IPS-18a (cell line): ENCODE results near the gene BEST1.

Experiments
- H3K27ac ChIP-seq: one replicate; pipeline ENCODE4 v1.5.1; 2013; ENCODE audit warnings: low read length
- H3K27me3 ChIP-seq: one replicate; pipeline ENCODE4 v1.6.1; 2013; ENCODE audit warnings: mild to moderate bottlenecking, low read length; ENCODE audit not compliant: control insufficient read depth, insufficient read depth
- H3K36me3 ChIP-seq: one replicate; pipeline ENCODE4 v1.6.1; 2013; ENCODE audit warnings: low read depth, low read length; ENCODE audit not compliant: control insufficient read depth
- H3K4me1 ChIP-seq: one replicate; pipeline ENCODE4 v1.6.1; 2013; ENCODE audit warnings: low read depth, low read length; ENCODE audit not compliant: control insufficient read depth
- H3K4me3 ChIP-seq: one replicate; pipeline ENCODE4 v1.5.1; 2013; ENCODE audit warnings: low read length
- H3K9ac ChIP-seq: one replicate; pipeline ENCODE4 v1.6.1; 2013; ENCODE audit warnings: mild to moderate bottlenecking, low read length, moderate library complexity
- H3K9me3 ChIP-seq: one replicate; pipeline ENCODE4 v1.6.1; 2013; ENCODE audit warnings: low read depth, low read length; ENCODE audit not compliant: control insufficient read depth

Gene BEST1

DNA sequence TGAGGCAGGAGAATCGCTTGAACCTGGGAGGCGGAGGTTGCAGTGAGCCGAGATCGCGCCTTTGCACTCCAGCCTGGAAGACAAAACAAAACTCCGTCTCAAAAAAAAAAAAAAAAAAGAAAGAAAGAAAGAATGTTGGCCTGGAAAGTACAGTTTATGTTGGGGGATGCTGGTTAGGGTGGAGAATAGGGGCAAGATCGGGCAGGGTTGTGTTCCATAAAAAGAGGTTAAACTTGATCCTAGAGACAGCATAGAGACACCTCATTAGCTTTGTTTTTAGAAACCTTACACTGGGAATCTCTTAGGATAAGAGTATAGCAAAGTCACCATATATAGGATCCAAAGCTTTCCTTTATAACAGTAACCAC lies 19.2 kb downstream of the BEST1 start:
- no peaks in the 10 kb centered on the region for H3K9me3 ChIP-seq
- H3K9ac ChIP-seq = no peak overlapping the region

DNA sequence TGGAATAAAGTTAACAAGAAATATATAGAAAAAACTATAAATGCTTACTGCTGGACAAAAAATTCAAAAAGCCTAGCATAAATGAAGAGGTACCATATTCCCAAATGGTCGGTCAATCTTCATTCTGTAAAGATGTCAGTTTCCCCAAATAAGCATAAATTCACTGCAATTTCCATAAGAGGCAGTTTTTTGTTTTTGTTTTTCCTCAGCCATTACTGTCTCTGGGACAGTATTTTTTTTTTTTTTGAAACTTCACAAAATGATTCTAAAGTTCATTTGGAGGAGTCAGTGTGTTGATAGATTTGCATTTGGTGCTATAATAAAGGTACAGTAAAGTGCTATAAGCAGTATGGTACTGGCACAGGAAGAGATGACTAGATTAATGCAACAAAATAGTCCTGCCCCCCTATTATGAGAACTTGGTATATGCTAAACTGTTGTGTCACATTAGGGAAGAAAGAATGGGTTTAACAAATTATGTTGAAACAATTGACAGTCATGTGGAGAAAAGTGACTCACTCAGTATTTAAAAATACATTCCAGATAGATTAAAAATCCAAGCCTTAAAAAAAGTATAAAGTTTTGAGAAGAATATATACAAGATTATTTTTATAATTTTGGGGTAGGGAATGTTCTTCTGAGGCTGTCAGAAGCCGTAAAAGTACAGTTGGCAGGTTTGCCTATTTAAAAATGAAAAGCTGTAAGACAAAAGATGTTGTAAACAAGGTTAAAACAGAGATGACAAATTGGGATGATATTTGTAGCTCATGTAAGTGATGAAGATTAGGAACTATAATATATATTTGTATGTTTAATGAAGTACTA lies 19.9 kb downstream of the BEST1 start:
- Histone ChIP-seq H3K36me3 (peaks cover 7% of the 10 kb centered on the region), H3K27ac (no peak overlapping the region), H3K4me1 (peaks cover 28% of the 10 kb centered on the region), H3K27me3 (no peaks in the 10 kb centered on the region), H3K9me3 (no peaks in the 10 kb centered on the region), H3K9ac (no peak overlapping the region), H3K4me3 (no peak overlapping the region)

More for the DNA sequence above, 19.2 kb downstream of the BEST1 start:
- no peaks in the 10 kb centered on the region for H3K27me3 ChIP-seq
- peaks cover 14% of the 10 kb centered on the region for H3K36me3 ChIP-seq
- no peak overlapping the region for H3K27ac ChIP-seq
- H3K4me1 ChIP-seq = peaks cover 28% of the 10 kb centered on the region
- H3K4me3 ChIP-seq = no peak overlapping the region

DNA sequence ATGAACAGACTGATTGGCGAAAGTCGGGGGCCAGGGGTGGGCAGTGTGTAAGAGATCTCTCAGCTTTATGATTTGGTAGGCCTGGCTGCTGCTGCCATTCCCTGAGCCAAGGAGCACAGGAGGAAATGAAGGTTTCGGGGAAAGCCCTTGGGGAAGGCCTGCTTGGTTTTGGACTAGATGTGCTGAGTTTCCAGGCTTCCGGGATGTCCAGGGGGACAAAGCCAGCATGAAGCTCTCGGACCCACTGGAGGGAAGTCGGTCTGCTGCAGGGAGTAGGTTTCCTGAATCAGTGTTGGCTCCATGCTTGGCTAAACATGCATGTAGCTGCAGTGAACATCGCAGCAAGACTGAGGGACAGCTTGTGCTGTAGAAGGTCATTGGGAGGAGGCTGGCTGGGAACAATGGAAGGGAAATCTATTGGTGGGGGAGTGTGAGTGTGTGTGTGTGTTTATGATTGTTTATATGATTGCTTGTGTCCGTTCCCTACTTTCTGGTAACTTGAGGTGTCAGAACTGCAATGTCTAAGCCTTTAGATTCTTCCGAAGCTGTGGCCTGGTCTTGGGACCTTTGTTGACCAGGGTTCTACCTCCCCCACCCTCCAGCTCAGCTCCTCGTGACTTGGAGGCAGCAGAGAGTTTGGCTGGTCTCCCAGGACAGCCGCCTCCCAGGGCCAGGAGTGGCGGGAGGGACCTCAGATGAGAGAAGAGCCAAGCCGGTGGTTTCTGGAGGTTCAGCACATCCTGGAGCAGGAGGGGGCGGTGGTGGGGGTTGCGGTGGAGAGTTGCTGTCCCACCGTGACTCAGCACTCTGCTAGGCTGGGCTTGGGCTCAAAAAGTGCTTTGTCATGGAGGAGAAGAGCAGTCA lies 21.3 kb downstream of the BEST1 start:
- no peaks in the 10 kb centered on the region for H3K36me3 ChIP-seq
- no peaks in the 10 kb centered on the region for H3K27me3 ChIP-seq
- H3K4me1 ChIP-seq = peaks cover 28% of the 10 kb centered on the region
- H3K27ac ChIP-seq = peak overlapping the region; percentile 83
- peak overlapping the region; percentile 33 for H3K4me3 ChIP-seq
- H3K9ac ChIP-seq = peak overlapping the region; percentile 61
- no peaks in the 10 kb centered on the region for H3K9me3 ChIP-seq

DNA sequence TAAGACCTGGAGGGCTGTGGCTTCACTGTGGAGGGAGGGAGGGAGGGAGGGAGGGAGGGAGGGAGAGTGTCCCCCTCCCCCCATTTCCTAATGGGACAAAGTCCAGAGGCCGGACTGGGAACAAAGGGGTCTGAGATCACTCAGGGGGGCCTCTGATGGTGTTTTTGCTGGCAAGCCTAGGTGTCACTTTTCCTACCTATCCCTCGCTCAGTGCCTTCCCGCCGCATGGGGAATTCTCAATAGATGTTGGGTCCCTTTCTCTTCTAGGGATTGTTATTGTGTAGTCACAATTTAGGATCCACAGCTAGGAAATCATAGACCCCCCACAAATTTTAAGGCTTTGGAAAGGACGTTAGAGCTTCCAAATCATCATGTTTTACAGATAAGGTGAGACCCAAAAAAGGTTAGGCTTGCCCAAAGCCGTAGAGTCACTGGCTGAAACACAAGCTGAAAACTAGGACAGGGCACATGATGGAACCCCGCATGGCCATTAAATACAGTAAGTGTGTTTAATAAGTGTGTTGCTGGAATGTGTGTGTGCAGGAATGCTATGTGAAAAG lies 22.0 kb downstream of the BEST1 start:
- Histone ChIP-seq H3K27me3 (no peaks in the 10 kb centered on the region), H3K9ac (peak overlapping the region; percentile 61), H3K36me3 (no peaks in the 10 kb centered on the region), H3K4me1 (peaks cover 28% of the 10 kb centered on the region), H3K9me3 (no peaks in the 10 kb centered on the region), H3K27ac (peak overlapping the region; percentile 69), H3K4me3 (peak overlapping the region; percentile 21)

- peak overlapping the region; percentile 21 for H3K4me3 ChIP-seq
- no peaks in the 10 kb centered on the region for H3K27me3 ChIP-seq
- peak overlapping the region; percentile 61 for H3K9ac ChIP-seq
- H3K36me3 ChIP-seq = no peaks in the 10 kb centered on the region
- no peaks in the 10 kb centered on the region for H3K9me3 ChIP-seq
- H3K4me1 ChIP-seq = peaks cover 28% of the 10 kb centered on the region
- H3K27ac ChIP-seq = peak overlapping the region; percentile 69
These were observed 22.7 kb downstream of the BEST1 start for GRCh38 chr11:61972672-61973475.

- Histone ChIP-seq H3K27me3 (no peaks in the 10 kb centered on the region), H3K36me3 (no peaks in the 10 kb centered on the region), H3K27ac (no peak overlapping the region), H3K9me3 (no peaks in the 10 kb centered on the region), H3K4me3 (no peak overlapping the region), H3K9ac (no peak overlapping the region), H3K4me1 (peaks cover 24% of the 10 kb centered on the region)
These were observed 23.5 kb downstream of the BEST1 start for GRCh38 chr11:61973476-61974162.

DNA sequence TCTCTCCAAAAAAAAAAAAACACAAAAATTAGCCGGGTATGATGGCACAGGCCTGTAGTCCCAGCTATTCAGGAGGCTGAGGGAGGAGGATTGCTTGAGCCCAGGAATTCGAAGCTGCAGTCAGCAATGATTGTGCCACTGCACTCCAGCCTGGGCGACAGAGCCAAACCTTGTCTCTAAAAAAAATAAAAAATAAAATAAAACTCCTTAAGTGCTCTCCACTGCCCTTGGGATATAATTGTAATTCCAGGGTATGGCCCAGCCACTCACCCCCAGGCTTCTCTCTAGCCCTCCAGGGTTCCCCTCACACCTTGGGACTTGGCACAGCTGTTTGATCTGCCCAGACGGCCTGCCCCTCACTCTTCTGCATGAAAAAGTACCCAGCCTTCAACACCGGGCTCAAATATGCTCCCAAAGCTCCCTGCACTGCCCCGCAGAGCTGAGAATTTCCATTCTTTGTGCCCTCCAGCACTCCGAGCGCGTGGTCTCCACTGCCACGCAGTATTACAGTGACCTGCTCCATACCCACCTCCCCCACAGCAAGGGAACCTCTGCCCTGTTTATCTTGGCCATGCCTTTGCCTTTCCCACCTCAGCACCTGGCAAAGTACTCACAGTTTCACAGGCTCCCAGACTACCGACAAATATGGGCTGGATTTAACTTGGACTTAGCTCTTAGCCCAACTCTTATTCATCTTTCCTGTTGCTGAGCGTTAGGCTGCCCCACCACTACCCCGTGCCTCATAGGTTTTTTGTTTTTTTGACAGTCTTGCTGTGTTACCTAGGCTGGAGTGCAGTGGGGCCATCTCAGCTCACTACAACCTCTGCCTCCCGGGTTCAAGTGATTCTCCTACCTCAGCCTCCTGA lies 24.8 kb downstream of the BEST1 start:
- Histone ChIP-seq H3K27me3 (peaks cover 12% of the 10 kb centered on the region), H3K27ac (no peak overlapping the region), H3K9me3 (no peaks in the 10 kb centered on the region), H3K4me3 (no peak overlapping the region), H3K36me3 (no peaks in the 10 kb centered on the region), H3K4me1 (peaks cover 21% of the 10 kb centered on the region), H3K9ac (no peak overlapping the region)

GRCh38 chr11:61975638-61976419 lies 25.7 kb downstream of the BEST1 start:
- Histone ChIP-seq H3K4me1 (peaks cover 21% of the 10 kb centered on the region), H3K9ac (no peak overlapping the region), H3K27ac (no peak overlapping the region), H3K27me3 (peaks cover 21% of the 10 kb centered on the region), H3K36me3 (no peaks in the 10 kb centered on the region), H3K9me3 (no peaks in the 10 kb centered on the region), H3K4me3 (no peak overlapping the region)

DNA sequence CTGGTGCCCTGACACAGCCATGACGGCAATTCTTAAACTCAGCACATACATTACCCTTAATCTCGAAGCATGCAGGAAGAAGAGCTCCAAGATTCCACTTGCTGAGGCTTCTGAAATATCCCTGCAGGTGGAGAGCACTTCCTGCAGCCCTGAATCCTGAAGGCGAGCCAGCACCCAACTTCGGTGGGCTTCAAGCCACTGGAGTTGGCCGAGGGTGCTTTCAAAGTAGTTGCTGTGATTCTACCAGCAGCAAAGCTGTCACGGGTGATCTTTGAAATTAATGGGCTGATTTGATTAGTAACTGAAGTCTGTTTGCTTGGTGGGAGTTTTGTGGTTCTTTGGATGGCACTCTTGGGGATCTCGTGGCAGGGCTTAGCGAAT lies 26.3 kb downstream of the BEST1 start:
- Histone ChIP-seq H3K36me3 (no peaks in the 10 kb centered on the region), H3K4me1 (peaks cover 15% of the 10 kb centered on the region), H3K27me3 (peaks cover 27% of the 10 kb centered on the region), H3K9ac (no peak overlapping the region), H3K27ac (no peak overlapping the region), H3K4me3 (no peak overlapping the region), H3K9me3 (no peaks in the 10 kb centered on the region)
